ENCODE measurements around the gene GAPVD1. TPM values are rescaled to one million over a fixed set of nuclear protein-coding genes. Genes with fewer than 3 reads are reported as not detected.
"Not testable (repeated sequence)": the region's sequence is repeated elsewhere in the genome, so short reads cannot be mapped to it uniquely, and the experiment has no call there.

Gene GAPVD1
- total RNA-seq, 3 donors from 2014 or later (not counting 1 experiment from before 2014, with no cell fraction given) = 66.1 to 83.2 (median 68.8) TPM

- H3K27ac Mint-ChIP-seq = no peak overlapping the region
- H3K4me1 ChIP-seq (ENCODE audit: control insufficient read depth, insufficient read depth, low read length) = no peaks in the 10 kb centered on the region
These were observed 136.6 kb downstream of the GAPVD1 start for GRCh38 chr9:125398243-125398642.

GRCh38 chr9:125399165-125399564, 137.5 kb downstream of the GAPVD1 start:
- H3K4me3 ChIP-seq (ENCODE audit: low read length) = no peak overlapping the region
- H3K4me1 Mint-ChIP-seq = no peaks in the 10 kb centered on the region
- H3K9me3 ChIP-seq (ENCODE audit: control insufficient read depth, insufficient read depth, low read length) = no peaks in the 10 kb centered on the region
- H3K27ac Mint-ChIP-seq = no peak overlapping the region
- H3K9me3 Mint-ChIP-seq = no peaks in the 10 kb centered on the region
- ATAC-seq (no peak), DNase-seq (no peak)
- no peak overlapping the region for H3K4me3 Mint-ChIP-seq
- H3K36me3 Mint-ChIP-seq = no peaks in the 10 kb centered on the region
- no peaks in the 10 kb centered on the region for H3K36me3 ChIP-seq (ENCODE audit: control insufficient read depth, insufficient read depth, low read length)
- intact Hi-C loops (cut with micrococcal nuclease) = no loop called here
- H3K27me3 ChIP-seq (ENCODE audit: control insufficient read depth, insufficient read depth, low read length) = no peaks in the 10 kb centered on the region
- no peaks in the 10 kb centered on the region for H3K4me1 ChIP-seq (ENCODE audit: control insufficient read depth, insufficient read depth, low read length)
- H3K27me3 Mint-ChIP-seq (ENCODE audit: low read depth in 2 of 2) = no peaks in the 10 kb centered on the region
- TF ChIP-seq CTCF (IDR thresholded peaks at IDR 0.05) = no peak
- WGBS (ENCODE audit: insufficient coverage) = 92% methylated on average over 12 of the region's 12 CpGs
- no peak overlapping the region for H3K27ac ChIP-seq (ENCODE audit: low read length)

More at GRCh38 chr9:125398243-125398642, 136.6 kb downstream of the GAPVD1 start:
- Mint-ChIP-seq H3K4me3 (no peak overlapping the region), H3K27me3 (ENCODE audit: low read depth in 2 of 2) (no peaks in the 10 kb centered on the region), H3K4me1 (no peaks in the 10 kb centered on the region), H3K36me3 (no peaks in the 10 kb centered on the region), H3K9me3 (no peaks in the 10 kb centered on the region)
- H3K27me3 ChIP-seq (ENCODE audit: control insufficient read depth, insufficient read depth, low read length) = no peaks in the 10 kb centered on the region
- no peak overlapping the region for H3K4me3 ChIP-seq (ENCODE audit: low read length)
- no peak for DNase-seq
- H3K36me3 ChIP-seq (ENCODE audit: control insufficient read depth, insufficient read depth, low read length) = no peaks in the 10 kb centered on the region
- WGBS (ENCODE audit: insufficient coverage) = no CpG with 5 or more reads among the region's 1 CpG
- ATAC-seq = no peak
- H3K27ac ChIP-seq (ENCODE audit: low read length) = no peak overlapping the region
- TF ChIP-seq CTCF (IDR thresholded peaks at IDR 0.05) = no peak
- no peaks in the 10 kb centered on the region for H3K9me3 ChIP-seq (ENCODE audit: control insufficient read depth, insufficient read depth, low read length)
- intact Hi-C loops (cut with micrococcal nuclease) = no loop called here

- no peak overlapping the region for H3K27ac ChIP-seq (ENCODE audit: low read length)
- H3K27me3 ChIP-seq (ENCODE audit: control insufficient read depth, insufficient read depth, low read length) = no peaks in the 10 kb centered on the region
- intact Hi-C loops (cut with micrococcal nuclease) = no loop called here
- WGBS (ENCODE audit: insufficient coverage) = 95% methylated on average over 20 of the region's 20 CpGs
- Mint-ChIP-seq H3K27me3 (ENCODE audit: low read depth in 2 of 2) (no peaks in the 10 kb centered on the region), H3K27ac (no peak overlapping the region), H3K9me3 (no peaks in the 10 kb centered on the region), H3K4me1 (no peaks in the 10 kb centered on the region), H3K4me3 (no peak overlapping the region), H3K36me3 (no peaks in the 10 kb centered on the region)
- H3K9me3 ChIP-seq (ENCODE audit: control insufficient read depth, insufficient read depth, low read length) = no peaks in the 10 kb centered on the region
- H3K4me3 ChIP-seq (ENCODE audit: low read length) = no peak overlapping the region
- H3K36me3 ChIP-seq (ENCODE audit: control insufficient read depth, insufficient read depth, low read length) = no peaks in the 10 kb centered on the region
- H3K4me1 ChIP-seq (ENCODE audit: control insufficient read depth, insufficient read depth, low read length) = no peaks in the 10 kb centered on the region
- no peak for ATAC-seq
- DNase-seq = no peak
- TF ChIP-seq CTCF (IDR thresholded peaks at IDR 0.05) = no peak
These were observed 138.0 kb downstream of the GAPVD1 start for GRCh38 chr9:125399666-125400065.

GRCh38 chr9:125400232-125400631, 138.6 kb downstream of the GAPVD1 start:
- H3K36me3 Mint-ChIP-seq; ATAC-seq; H3K36me3 ChIP-seq (ENCODE audit: control insufficient read depth, insufficient read depth, low read length); H3K27me3 Mint-ChIP-seq (ENCODE audit: low read depth in 2 of 2); H3K27ac ChIP-seq (ENCODE audit: low read length); intact Hi-C loops (cut with micrococcal nuclease); DNase-seq; H3K4me1 Mint-ChIP-seq; H3K9me3 ChIP-seq (ENCODE audit: control insufficient read depth, insufficient read depth, low read length); H3K4me1 ChIP-seq (ENCODE audit: control insufficient read depth, insufficient read depth, low read length); H3K4me3 ChIP-seq (ENCODE audit: low read length); H3K9me3 Mint-ChIP-seq; H3K27me3 ChIP-seq (ENCODE audit: control insufficient read depth, insufficient read depth, low read length); H3K4me3 Mint-ChIP-seq; H3K27ac Mint-ChIP-seq: not testable (repeated sequence)
- WGBS (ENCODE audit: insufficient coverage) = 95% methylated on average over 7 of the region's 8 CpGs
